GM12864 (cell line): ENCODE measurements around the gene MPI.

Source experiments
- DNase-seq: peaks from one replicate; pipeline ENCODE4 v3.0.0-alpha.2; 2011; ENCODE audit warnings: low read depth
- H3K4me3 ChIP-seq: 2 replicates; pipeline ENCODE4 v1.5.1; 2011; ENCODE audit warnings: mild to moderate bottlenecking, low read depth, low read length, control low read depth
- TF ChIP-seq, protein P1 (sequence below): IDR thresholded peaks from 2 replicates; pipeline ENCODE4 v1.5.1; 2011; ENCODE audit warnings: low read depth, mild to moderate bottlenecking, moderate library complexity, low read length, control low read depth, inconsistent platforms; ENCODE audit errors: missing control alignments

The MPI gene

GRCh38 chr15:74843891-74844299 lies 45.9 kb upstream of the MPI start:
- H3K4me3 ChIP-seq: no peak overlapping the region; the same call in 1 of the 2 replicates
- DNase-seq: no peak
- TF ChIP-seq, protein P1, sequence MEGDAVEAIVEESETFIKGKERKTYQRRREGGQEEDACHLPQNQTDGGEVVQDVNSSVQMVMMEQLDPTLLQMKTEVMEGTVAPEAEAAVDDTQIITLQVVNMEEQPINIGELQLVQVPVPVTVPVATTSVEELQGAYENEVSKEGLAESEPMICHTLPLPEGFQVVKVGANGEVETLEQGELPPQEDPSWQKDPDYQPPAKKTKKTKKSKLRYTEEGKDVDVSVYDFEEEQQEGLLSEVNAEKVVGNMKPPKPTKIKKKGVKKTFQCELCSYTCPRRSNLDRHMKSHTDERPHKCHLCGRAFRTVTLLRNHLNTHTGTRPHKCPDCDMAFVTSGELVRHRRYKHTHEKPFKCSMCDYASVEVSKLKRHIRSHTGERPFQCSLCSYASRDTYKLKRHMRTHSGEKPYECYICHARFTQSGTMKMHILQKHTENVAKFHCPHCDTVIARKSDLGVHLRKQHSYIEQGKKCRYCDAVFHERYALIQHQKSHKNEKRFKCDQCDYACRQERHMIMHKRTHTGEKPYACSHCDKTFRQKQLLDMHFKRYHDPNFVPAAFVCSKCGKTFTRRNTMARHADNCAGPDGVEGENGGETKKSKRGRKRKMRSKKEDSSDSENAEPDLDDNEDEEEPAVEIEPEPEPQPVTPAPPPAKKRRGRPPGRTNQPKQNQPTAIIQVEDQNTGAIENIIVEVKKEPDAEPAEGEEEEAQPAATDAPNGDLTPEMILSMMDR: no peak

DNA sequence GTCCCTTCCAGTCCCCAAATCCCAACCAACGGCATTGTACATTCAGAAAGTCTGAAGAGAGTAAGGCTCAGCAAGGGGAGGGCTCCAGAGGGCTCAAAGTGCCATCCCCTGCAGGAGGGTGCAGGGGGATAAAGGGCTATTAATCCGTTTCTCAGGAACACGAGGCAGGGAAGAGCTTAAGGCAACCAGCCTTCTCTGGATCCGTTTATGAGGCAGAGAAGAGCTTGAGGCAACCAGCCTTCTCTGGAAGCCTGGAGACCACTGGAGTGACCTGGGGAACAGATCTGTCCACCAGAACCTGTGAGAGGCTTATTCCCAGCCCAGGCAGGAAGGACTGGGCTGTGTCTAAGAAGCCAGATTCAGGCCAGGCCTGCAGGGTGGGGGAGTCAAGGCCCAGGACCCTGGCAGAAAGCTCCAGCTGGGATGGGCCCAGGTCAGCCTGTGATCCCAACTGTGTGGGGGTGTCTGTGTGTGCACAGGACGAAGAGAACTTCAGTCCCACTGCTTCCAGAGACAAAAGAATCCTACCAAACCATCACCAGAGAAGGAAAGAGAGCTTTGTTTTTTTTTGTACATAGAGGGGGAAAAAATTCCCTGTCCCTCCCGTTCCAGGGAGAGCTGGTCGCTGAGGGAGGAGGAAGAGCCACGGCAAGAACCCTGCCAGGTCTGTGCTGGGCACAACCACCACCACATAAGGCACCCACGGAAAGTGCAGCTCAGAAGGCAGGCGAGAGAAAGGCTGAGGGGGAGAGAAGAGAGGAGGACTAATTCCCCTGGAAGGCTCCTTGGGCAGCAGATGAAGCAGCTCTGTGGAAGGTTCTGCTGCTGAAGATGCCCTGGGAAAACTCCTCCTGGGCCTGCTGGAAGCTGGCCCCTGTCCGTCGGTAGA lies 45.3 kb upstream of the MPI start:
- H3K4me3 ChIP-seq: no peak overlapping the region
- TF ChIP-seq, protein P1: no peak
- DNase-seq: no peak

GRCh38 chr15:74845208-74845568 lies 44.7 kb upstream of the MPI start:
- DNase-seq: no peak
- TF ChIP-seq, protein P1: no peak
- no peak overlapping the region for H3K4me3 ChIP-seq

GRCh38 chr15:74845581-74845980 lies 44.3 kb upstream of the MPI start:
- TF ChIP-seq, protein P1: no peak
- DNase-seq: no peak
- H3K4me3 ChIP-seq: no peak overlapping the region

- no peak for DNase-seq
These were observed 42.4 kb upstream of the MPI start for GRCh38 chr15:74847432-74847831.

GRCh38 chr15:74850393-74850792 lies 39.4 kb upstream of the MPI start:
- no peak overlapping the region for H3K4me3 ChIP-seq
- no peak for DNase-seq
- TF ChIP-seq, protein P1: no peak

More at GRCh38 chr15:74847432-74847831, 42.4 kb upstream of the MPI start:
- TF ChIP-seq, protein P1: no peak
- H3K4me3 ChIP-seq: no peak overlapping the region

DNA sequence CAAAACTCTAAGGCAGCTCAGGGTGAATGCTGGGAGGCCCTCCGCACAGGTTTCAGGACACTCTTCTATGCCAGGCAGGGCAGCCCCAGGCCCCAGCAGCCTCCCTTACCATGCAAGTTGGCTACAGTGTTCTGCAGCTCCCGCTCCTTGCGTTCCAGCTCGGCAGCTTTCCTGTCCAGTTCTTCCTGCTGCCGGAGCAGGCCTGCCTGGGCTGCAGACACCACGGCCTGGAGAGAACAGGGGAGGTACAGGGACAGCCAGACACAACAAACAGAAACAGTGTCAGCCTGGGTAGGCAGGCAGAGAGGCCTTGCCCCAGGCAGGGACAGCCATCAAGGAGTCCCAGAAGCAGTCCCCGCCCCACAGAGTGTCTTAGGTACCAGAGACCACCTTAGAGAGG lies 37.9 kb upstream of the MPI start:
- TF ChIP-seq, protein P1: no peak
- no peak overlapping the region for H3K4me3 ChIP-seq
- no peak for DNase-seq
